HG02938 (cell line): ENCODE measurements around the gene SOCS3.
A peak's percentile ranks its signal among the peaks of the same experiment; 100 is the strongest.

Source experiments
- ATAC-seq: cut with Tn5 transposase; IDR thresholded peaks from one replicate; pipeline ENCODE4 v1.9.1; 2021; ENCODE audit warnings: mild to moderate bottlenecking, moderate library complexity; ENCODE audit not compliant: unreplicated experiment

SOCS3 gene

DNA sequence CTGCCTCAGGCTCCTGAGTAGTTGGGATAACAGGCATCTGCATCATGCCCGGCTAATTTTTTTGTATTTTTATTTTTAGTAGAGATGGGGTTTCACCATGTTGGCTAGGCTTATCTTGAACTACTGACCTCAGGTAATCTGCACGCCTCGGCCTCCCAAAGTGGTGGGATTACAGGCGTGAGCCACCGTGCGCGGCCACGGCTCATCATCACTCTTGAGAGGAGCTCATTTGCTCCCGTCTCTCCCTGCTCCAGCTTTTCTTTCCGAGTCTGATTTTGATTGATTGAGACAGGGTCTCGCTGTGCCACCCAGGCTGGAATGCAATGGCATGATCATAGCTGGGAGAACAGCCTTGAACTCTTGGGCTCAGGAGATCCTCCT, 31.2 kb upstream of the SOCS3 start:
- ATAC-seq: no peak

DNA sequence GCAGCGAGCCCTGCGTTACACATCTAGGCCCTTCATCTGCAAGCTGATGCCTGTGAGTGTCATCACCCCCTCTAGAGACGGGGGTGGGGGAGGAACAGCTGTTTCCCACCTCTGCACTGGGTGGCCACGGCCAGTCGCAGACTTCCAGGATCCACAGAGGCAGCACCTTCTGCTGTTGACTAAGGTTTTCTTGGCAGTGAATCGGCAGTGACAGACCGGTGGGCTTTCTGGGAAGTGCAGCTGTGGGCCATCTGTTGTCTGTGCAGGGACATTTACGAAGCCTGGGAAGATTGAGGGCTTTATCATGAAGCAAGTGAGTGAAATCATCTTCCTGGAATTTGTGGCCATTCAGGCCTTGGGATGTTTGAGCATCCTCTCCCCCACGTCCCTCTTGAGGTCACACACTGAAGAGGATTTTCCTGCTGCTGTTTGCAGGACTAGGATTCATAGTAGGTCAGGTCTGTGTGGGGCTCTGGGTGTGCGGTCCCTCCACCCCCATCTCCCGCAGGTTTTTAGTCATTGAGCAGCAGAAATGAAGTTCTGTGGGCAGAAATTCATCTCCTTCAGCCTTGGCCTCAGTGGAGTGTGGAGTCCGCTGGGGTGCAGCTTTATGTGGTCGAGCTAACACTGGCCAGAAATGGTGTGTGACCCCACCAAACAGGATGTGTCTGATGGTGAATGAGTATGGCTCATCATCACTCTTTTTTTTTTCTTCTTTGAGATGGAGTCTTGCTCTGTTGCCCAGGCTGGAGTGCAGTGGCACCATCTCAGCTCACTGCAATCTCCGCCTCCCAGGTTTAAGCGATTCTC, 30.6 kb upstream of the SOCS3 start:
- ATAC-seq: no peak

DNA sequence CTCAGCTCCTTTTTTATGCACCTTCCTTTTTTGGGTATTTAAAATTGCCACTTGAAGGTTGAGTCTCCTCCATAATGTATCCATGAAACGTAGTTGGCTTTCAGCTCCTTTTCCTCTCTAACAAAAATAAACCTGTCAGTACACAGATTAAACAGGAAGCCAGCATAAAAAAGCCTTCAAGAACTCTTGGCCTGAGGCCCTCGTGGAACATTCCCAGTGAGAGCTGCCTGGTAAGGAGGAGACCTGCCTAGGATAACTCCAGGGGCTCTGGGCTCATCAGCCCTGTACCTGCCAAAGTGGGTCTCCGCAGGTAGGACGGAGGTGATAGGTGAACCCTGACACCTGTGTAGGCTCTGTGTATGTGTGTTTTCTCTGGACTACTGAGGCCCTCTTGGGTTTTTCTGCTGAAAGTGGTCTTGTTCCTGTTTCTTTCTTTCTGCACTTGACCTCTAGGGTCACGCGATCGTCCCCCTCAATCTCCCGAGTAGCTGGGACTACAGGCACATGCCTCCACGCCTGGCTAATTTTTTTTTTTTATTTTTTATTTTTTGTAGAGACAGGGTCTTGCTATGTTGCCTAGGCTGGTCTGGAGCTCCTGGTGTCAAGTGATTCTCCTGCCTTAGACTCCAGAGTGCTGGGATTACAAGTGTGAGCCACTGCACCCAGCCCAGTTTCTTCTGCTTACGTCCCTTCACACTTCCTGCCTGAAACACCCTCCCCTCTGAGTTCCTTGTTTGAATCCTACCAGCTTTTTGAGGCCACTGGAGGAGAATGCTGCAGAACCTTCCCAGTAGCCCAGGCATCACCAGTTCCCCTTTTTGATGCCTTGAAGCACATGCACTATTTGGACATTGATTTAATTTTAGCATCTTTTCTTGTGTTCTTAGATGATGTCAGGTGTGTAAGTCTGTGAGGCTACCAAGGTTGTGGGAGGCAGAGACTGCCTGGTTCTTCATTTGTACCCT, 28.4 kb upstream of the SOCS3 start:
- ATAC-seq: no peak

DNA sequence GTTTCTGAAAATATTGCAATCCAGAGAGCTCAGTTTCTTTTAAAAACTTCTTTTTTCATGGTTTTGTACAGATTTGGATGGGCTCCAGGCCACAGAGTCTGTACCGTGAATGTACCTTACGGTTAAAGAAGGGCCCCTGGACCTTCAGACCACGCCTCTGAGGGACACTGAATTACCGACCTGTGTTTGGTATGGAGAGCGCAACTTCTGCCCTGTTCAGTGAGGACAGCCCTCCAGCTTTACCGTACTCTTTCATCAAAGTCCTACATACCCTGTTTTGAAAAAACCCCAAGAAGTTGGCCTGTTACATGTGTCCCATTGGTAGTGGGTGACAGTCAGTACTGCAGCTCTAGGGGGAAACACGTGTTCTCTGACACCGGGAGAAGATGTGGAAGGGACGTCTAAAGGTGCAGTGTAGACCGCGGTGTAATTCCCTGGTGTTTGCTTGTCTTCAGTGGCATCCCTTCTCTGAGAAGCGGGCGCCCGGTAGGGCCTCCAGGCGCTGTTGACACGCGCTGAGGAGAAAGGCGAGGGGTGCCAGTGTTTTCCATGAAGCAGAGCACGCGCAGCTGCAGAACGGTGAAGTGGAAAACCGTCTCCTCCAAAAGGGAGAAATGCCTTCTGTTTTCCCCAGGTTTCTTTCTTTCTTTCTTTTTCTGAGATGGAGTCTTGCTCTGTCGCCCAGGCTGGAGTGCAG, 24.8 kb upstream of the SOCS3 start:
- no peak for ATAC-seq

DNA sequence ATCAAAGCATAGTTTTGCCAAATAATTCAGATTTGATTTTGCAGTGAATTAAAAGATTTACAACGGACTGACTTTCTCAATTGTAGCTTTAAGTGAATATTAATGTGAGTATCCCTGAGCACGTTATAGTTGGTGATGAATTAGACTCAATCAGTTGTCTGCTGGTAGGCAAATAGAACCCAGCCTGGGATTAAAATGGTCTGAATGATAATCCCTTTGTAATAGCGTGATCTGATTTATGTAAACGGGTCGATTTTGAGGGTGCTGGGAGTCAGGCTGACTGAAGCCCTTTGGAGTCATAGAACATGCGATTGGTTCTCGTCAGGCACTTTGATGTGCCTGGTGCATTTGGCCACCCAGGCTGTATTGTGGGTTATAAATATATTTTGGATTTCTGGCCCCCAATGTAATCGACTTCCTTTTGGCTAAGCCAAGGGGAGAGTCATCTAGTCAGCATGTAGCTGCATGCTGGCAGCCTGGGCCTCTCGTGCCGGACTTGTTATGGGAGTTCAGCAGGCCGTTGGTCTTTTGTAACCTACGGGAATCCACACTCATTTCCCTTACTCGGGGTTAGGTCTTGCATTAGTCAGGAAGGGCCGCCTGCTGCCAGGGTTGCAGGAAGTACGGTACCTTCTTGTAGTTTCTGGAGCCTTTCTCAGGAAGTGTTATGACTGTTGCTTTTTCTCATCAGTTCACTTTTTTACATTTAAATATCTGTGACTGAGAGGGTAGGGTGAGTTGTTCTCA, 24.0 kb upstream of the SOCS3 start:
- ATAC-seq: no peak

DNA sequence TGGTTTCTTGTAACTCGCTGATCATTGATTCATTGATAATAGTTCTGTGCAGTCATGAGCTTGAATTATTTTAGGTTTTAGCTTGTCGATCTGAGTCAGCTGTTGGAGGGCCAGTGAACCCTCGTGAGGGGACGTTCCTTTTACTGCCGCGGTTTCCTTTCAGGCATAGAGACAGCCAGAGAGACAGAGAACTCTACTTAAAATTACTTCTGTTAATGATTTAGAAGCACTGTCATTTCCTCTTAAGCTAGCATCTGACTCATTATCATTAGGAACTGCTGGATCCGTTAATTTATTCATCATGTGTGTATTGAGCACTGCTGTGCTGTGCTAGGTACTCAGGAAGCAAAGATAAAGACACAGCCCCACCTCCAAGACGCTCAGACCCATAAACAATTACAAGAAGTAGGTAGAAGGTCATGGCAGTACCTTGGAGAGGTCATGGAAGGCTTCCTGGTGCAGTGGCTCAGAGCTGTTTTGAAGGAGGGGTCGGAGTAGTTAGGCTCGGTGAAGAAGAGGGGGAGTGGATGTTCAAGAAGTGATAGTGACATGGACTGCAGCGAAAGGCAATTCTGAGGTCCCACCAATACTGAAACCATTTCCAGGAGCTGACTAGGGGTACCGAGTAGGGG, 21.8 kb upstream of the SOCS3 start:
- ATAC-seq: peak; percentile 29

DNA sequence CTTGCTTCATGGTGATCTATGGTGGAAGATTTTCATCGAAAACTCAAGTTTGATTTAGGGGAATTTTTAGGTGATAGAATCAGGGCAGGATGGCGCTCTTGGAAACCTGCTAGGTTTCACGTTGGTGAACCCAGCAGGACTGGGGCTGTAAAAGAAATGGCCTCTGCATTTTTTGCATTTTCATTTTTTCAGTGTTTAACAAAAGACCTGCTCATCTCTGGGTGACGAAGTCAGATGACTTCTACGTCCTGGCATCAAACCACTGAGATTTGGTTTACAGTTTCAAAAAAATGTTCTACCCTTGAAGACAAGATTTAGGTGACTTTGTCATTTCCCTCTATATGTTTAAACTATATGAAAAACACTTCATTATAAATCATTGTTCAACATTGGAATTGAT, 20.5 kb upstream of the SOCS3 start:
- no peak for ATAC-seq

DNA sequence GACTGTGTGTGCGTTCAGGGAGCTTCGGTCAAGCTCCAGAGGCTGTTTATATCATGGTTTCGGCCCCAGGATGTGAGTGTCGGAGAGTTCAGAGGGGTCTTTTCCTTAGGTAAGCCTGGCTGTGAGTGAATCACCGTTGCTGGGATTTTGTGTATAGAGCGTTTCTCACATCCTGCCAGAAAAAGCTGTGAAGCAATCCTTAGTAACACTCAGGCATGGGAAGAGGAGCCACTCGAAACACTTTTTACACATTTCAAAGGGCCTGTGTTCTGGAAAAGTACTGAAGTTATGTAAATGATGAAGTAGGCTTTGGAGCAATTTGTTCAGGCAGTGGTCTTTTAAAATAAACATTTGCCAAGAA, 19.2 kb upstream of the SOCS3 start:
- no peak for ATAC-seq

DNA sequence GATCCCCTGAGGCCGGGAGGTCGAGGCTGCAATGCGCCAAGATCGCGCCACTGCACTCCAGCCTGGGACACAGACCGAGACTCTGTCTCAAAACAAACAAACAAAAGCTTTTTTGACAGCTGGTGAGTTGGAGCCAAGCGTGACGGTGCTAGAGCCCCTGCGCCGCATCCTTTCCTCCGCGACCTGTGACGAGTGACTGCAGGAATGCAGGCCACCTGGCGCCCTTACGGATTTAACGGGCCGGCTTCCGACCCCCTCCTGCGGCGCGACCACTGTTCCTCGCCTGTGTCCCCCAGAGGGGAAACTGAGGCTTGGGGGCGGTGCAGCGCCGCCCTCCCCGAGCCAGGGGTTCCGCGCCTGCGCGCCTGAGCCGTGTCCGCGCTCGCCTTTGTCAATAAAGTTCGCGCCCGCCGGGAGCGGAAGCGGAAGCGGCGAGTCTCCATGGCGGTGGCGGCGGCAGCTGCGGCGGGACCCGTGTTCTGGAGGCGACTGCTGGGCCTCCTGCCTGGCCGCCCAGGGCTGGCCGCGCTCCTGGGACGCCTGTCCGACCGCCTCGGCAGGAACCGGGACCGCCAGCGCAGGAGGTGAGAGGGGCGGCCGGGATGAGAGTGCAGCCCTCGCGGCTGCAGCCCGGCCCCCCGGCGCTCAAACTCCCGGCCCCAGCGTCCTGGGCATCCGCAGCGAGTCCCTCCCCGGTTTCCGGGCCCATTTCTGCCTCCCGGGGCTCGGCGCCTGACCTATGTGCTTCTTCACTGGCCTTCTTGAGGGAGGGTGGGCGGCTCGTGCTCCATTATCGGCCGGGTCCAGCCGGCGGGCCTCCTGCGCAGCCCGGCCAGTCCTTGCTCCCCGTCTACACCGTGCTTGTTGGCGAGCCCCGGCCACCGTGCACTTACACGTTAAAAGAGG, 18.6 kb upstream of the SOCS3 start, which contains the start of gene PGS1:
Gene PGS1, plus strand, starts transcription at position 425 of the 906 bp plus-strand sequence. Its CDS starts 17 bp downstream, at position 442.
- no peak for ATAC-seq

DNA sequence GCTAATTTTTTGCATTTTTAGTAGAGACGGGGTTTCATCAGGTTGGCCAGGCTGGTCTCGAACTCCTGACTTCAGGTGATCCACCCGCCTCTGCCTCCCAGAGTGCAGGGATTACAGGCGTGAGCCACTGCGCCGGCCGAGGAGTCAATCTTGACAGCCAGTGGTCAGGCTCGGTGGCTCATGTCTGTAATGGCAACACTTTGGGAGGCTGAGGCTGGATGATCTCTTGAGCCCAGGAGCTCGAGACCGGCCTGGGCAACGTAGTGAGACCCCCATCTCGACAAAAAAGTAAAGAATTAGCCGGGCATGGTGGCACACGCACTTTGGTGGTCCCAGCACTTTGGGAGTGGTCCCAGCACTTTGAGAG, 18.0 kb upstream of the SOCS3 start:
- ATAC-seq: no peak

DNA sequence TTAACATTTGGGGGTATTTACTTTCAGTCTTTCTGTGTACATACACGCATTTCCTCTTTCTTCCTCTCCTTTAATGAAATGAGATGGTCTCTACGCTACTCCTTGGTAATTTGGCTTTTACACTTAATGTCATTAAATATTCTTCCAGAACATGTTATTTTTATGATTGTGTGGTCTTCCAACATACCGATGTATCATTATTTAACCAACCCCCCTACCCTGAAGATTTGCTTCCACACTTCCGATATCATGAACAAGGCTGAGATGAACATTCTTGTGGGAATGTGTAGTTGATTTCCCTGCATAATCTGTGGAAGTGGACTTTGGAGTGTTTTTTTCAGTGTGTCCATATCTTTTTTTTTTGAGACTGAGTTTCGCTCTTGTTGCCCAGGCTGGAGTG, 16.3 kb upstream of the SOCS3 start:
- no peak for ATAC-seq

DNA sequence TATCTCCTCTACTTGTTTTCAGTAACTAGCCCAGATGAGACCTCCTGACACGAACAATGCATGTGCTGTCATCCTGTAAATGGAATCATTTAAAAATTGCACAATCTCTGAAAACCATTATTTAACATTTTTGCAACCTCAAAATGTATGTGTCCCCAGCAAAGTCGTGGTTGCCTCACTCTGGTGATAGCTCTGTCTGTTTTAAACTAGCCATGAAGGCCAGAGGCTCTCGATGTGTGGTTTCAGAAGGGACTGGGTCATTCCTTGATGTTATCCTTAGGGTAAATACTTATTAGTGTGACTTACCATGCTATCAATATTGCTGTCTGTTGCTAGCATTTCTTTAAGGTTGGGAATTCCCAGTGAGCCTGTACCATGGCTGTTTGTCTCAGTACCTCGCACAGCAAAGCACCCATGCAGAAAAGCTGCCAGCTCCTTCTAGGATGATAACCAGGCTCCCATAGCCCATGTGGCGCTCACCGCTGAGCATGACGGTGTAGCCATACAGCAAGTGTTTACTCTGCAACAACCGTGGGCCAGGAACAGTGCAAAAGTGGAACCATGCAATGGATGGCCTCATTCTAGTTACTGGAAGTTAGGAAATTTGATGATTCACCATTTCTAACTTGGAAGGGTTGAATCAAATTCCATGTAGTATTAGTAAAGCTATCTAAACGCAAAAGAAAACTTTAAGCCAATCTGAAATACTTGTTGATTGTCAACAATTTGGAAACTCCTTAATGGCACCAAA, 15.7 kb upstream of the SOCS3 start:
- no peak for ATAC-seq

DNA sequence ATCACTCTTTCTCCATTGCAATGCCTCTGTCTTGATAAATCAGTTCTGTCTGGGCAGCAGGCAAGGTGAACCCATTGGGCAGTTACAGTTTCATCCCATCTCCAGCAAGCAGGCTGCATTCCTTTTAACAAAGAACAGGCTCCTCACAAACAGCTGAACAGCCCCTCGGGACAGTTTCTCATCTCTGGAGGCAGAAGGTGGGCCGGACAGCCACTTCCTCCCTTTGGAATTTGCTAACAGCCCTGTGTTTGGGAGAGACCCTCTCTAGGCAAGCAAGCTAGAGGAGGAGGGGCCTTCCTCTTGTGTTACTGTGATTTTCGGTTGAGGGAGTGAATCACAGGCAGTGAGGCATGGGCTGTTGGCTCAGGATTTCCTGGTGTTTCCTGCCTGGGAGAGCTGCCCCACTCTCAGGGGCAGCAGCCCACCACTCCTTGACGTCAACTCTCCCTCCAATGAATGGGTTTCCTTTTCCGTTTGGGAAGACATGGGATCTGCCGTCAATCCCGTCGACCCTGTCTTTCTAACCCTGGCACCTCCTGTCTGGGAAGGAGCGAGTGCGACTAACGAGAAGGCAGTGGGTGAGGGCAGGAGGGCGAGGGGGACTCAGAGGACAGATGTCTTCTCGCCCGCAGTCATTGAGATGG, 14.9 kb upstream of the SOCS3 start:
- no peak for ATAC-seq

DNA sequence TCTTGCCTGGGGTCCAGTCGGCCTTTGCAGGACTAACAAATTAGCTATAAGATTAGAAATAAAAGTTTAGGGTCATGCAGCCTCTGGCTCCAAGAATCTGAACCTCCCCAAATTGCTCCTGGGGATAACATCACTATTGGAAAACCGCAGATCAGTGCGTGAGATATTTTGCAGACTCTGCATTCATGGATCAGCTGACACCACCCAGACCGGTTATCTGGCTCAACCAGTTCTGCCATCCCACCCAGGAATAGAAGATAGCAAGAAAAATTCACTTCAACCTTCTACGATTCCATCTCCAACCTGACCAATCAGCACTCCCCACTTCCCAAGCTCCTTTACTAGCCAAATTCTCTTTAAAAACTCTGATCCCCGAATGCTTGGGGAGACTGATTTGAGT, 14.3 kb upstream of the SOCS3 start:
- ATAC-seq: no peak

DNA sequence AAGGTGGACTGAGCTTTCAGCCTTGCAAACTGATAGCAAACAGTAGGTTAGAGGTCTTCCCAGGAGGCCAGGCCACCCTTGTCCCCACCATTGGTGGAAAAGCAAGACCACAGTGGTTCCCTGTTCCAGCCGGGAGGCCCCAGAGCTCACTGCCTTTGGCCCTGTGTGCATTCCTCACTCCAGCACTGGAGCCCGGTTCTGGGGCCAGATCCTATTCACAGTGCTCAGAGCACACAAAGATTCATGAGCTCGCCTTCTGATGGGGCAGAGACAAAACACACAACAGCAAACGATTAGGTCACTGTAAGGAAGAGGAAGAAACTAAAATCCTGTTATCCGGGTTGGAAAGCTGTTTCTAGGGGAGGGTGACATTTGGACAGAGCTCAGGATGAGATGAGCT, 13.0 kb upstream of the SOCS3 start:
- ATAC-seq: no peak

DNA sequence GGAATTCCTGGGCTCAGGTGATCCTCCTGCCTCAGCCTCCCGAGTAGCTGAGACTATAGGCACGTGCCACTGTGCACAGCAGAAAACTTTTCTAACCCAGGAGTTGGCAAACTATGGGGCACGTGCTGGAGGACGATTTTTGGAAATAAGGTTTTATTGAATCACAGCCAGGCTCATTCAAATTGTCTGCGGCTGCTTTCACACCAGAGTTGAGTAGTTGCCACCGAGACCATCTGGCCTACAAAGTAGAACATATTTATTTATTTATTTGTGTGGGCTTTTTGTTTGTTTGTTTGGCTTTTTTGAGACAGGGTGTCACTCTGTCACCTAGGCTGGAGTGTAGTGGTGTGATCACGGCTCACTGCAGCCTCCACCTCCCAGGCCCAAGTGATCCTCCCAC, 11.2 kb upstream of the SOCS3 start:
- ATAC-seq: no peak

DNA sequence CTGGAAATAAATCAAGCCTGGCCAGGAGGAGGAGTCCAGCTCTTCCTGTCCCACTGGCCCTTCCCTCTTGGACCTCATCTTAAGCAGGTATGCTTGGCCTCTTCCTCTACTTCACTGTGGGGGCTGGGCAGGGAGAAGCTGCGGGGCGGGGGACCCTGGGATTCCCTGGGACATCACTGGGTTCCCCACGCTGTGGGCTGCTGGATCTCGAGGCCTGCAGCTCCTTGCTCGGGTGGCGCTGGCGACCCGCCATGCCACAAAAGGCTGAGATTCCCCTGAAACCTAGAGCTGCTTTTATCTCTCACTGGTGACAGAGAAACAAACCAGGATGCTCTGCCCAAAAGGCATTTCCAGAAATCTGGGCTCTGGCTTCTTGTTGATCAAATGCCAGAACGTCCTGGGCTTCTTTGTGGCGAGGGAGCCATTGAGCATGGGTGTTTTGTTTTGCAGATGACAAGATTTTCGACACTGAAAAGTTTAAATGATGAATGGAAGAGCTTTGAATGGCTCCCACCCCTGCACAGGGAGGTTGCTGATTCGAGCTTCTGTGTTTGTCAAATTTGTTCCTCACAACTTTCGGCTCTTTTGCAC, 10.0 kb upstream of the SOCS3 start:
- no peak for ATAC-seq
